Mesenchymal stem cell (in vitro differentiated cells and primary cell): ENCODE measurements around the gene C1R.

Experiments used
- DNase-seq: peaks from one replicate; pipeline ENCODE4 v3.0.0-alpha.2; 2013
- H2AFZ ChIP-seq: one replicate; pipeline ENCODE4 v1.6.1; 2013; ENCODE audit warnings: low read depth, mild to moderate bottlenecking, control low read depth, inconsistent platforms, low read length, moderate library complexity
- H2AK5ac ChIP-seq: 2 replicates; pipeline ENCODE4 v1.6.1; 2013; ENCODE audit warnings: low read length, moderate library complexity, mild to moderate bottlenecking, inconsistent platforms; ENCODE audit not compliant: severe bottlenecking
- H2BK120ac ChIP-seq: one replicate; pipeline ENCODE4 v1.6.1; 2013; ENCODE audit warnings: low read depth, mild to moderate bottlenecking, inconsistent platforms, low read length, moderate library complexity
- H2BK12ac ChIP-seq, 2 experiments: one replicate each; pipeline ENCODE4 v1.6.1; 2013; ENCODE audit warnings: inconsistent platforms in 2 of 2, low read length in 2 of 2, mild to moderate bottlenecking in 2 of 2, moderate library complexity in 2 of 2, control low read depth in 1 of 2
- H2BK15ac ChIP-seq: one replicate; pipeline ENCODE4 v1.6.1; 2013; ENCODE audit warnings: mild to moderate bottlenecking, low read depth, inconsistent platforms; ENCODE audit not compliant: poor library complexity, severe bottlenecking
- H2BK5ac ChIP-seq: 2 replicates; pipeline ENCODE4 v1.6.1; 2013; ENCODE audit warnings: low read depth, mild to moderate bottlenecking, low read length, control low read depth, inconsistent platforms; ENCODE audit not compliant: poor library complexity, severe bottlenecking
- H3K14ac ChIP-seq, 2 experiments: one replicate each; pipeline ENCODE4 v1.6.1; 2013; ENCODE audit warnings: inconsistent platforms in 2 of 2, low read length in 2 of 2, control low read depth in 1 of 2, mild to moderate bottlenecking in 1 of 2, moderate library complexity in 1 of 2
- H3K18ac ChIP-seq, 2 experiments: one replicate each; pipeline ENCODE4 v1.6.1; 2013; ENCODE audit warnings: inconsistent platforms in 2 of 2, low read length in 2 of 2, control low read depth in 1 of 2, low read depth in 1 of 2, mild to moderate bottlenecking in 1 of 2
- H3K23ac ChIP-seq, 2 experiments: one replicate each; pipeline ENCODE4 v1.6.1; 2013; ENCODE audit warnings: inconsistent platforms in 2 of 2, low read length in 2 of 2, mild to moderate bottlenecking in 2 of 2, moderate library complexity in 2 of 2, control low read depth in 1 of 2
- H3K27ac ChIP-seq: 2 replicates; pipeline ENCODE4 v1.5.1; 2013; ENCODE audit warnings: mild to moderate bottlenecking, moderate library complexity, low read length, control low read depth, inconsistent platforms; ENCODE audit not compliant: poor library complexity, severe bottlenecking
- H3K27me3 ChIP-seq, 2 experiments: 2 replicates each; pipeline versions ENCODE4 v1.6.1 to v1.7.0; 2013; ENCODE audit warnings: low read length in 2 of 2, mild to moderate bottlenecking in 2 of 2, moderate library complexity in 2 of 2, control low read depth in 1 of 2, inconsistent platforms in 1 of 2; ENCODE audit not compliant: control insufficient read depth in 1 of 2, insufficient read depth in 1 of 2
- H3K36me3 ChIP-seq, 2 experiments: 2 replicates each; pipeline versions ENCODE4 v1.6.1 to v1.7.0; 2013; ENCODE audit warnings: low read length in 2 of 2, control low read depth in 1 of 2, inconsistent platforms in 1 of 2, low read depth in 1 of 2, mild to moderate bottlenecking in 1 of 2; ENCODE audit not compliant: insufficient read depth in 2 of 2, control insufficient read depth in 1 of 2
- H3K4ac ChIP-seq, 2 experiments: one replicate each; pipeline ENCODE4 v1.6.1; 2013; ENCODE audit warnings: inconsistent platforms in 2 of 2, low read length in 2 of 2, mild to moderate bottlenecking in 2 of 2, moderate library complexity in 2 of 2, control low read depth in 1 of 2, low read depth in 1 of 2
- H3K4me1 ChIP-seq: 2 replicates; pipeline ENCODE4 v1.6.1; 2013; ENCODE audit warnings: low read depth, low read length, control low read depth; ENCODE audit not compliant: control insufficient read depth, insufficient read depth
- H3K4me2 ChIP-seq: 2 replicates; pipeline ENCODE4 v1.6.1; 2013; ENCODE audit warnings: low read length, mild to moderate bottlenecking, inconsistent platforms; ENCODE audit not compliant: poor library complexity, severe bottlenecking
- H3K4me3 ChIP-seq, 2 experiments: 2 replicates each; pipeline versions ENCODE4 v1.5.1 to v1.7.0; 2013; ENCODE audit warnings: low read length in 2 of 2, mild to moderate bottlenecking in 2 of 2, control low read depth in 1 of 2, low read depth in 1 of 2; ENCODE audit not compliant: insufficient read depth in 1 of 2
- H3K79me1 ChIP-seq: replicated peaks from 2 replicates; pipeline ENCODE4 v1.6.1; 2013; ENCODE audit warnings: mild to moderate bottlenecking, control low read depth, low read length, inconsistent platforms; ENCODE audit not compliant: poor library complexity, severe bottlenecking
- H3K9ac ChIP-seq: 2 replicates; pipeline ENCODE4 v1.7.0; 2013; ENCODE audit warnings: mild to moderate bottlenecking, low read length, moderate library complexity
- H3K9me3 ChIP-seq: 2 replicates; pipeline ENCODE4 v1.7.0; 2013; ENCODE audit warnings: mild to moderate bottlenecking, low read length; ENCODE audit not compliant: control insufficient read depth
- H4K8ac ChIP-seq: one replicate; pipeline ENCODE4 v1.6.1; 2013; ENCODE audit warnings: inconsistent platforms, mild to moderate bottlenecking, low read length, moderate library complexity
- H4K91ac ChIP-seq: one replicate; pipeline ENCODE4 v1.6.1; 2013; ENCODE audit warnings: mild to moderate bottlenecking, low read length, inconsistent platforms
- WGBS: methylation state at CpG from one replicate; pipeline ENCODE4 v1.1.7; 2013; ENCODE audit warnings: mixed read lengths; 5-methylcytosine and 5-hydroxymethylcytosine counted together

The C1R gene

GRCh38 chr12:7045913-7046312 is 46.3 kb downstream of the C1R start:
- H3K4me3 ChIP-seq = no peak overlapping the region
- no peak overlapping the region for H2BK5ac ChIP-seq
- no peak overlapping the region for H3K4ac ChIP-seq
- no peak for DNase-seq
- H2AK5ac ChIP-seq = no peak overlapping the region
- no peaks in the 10 kb centered on the region for H3K4me1 ChIP-seq
- WGBS = 90% methylated on average over 9 of the region's 9 CpGs
- H3K36me3 ChIP-seq = no peaks in the 10 kb centered on the region
- no peak overlapping the region for H3K18ac ChIP-seq
- no peak overlapping the region for H2AFZ ChIP-seq
- no peak overlapping the region for H3K4me2 ChIP-seq
- H3K9me3 ChIP-seq = no peaks in the 10 kb centered on the region
- H3K79me1 ChIP-seq = no peaks in the 10 kb centered on the region
- no peak overlapping the region for H4K8ac ChIP-seq
- H3K27me3 ChIP-seq = peaks cover 0 to 6% of the 10 kb centered on the region in 2 experiments
- H2BK12ac ChIP-seq = no peak overlapping the region
- H2BK15ac ChIP-seq = no peak overlapping the region
- no peak overlapping the region for H3K14ac ChIP-seq
- no peak overlapping the region for H3K9ac ChIP-seq
- H4K91ac ChIP-seq = no peak overlapping the region
- no peak overlapping the region for H3K23ac ChIP-seq
- H3K27ac ChIP-seq = no peak overlapping the region
- no peak overlapping the region for H2BK120ac ChIP-seq

- Histone ChIP-seq H2BK5ac (no peak overlapping the region), H4K91ac (no peak overlapping the region), H3K18ac (no peak overlapping the region), H4K8ac (no peak overlapping the region), H3K4me2 (no peak overlapping the region), H3K23ac (no peak overlapping the region), H3K9me3 (no peaks in the 10 kb centered on the region), H3K36me3 (no peaks in the 10 kb centered on the region), H2BK120ac (no peak overlapping the region), H2AK5ac (no peak overlapping the region), H3K27me3 (peaks cover 0 to 10% of the 10 kb centered on the region in 2 experiments), H2BK15ac (no peak overlapping the region), H3K27ac (no peak overlapping the region), H3K4me1 (no peaks in the 10 kb centered on the region), H2AFZ (no peak overlapping the region), H3K9ac (peak overlapping the region; percentile 37), H2BK12ac (no peak overlapping the region), H3K79me1 (no peaks in the 10 kb centered on the region), H3K14ac (no peak overlapping the region), H3K4ac (no peak overlapping the region), H3K4me3 (no peak overlapping the region)
- WGBS = 68% methylated on average over 3 of the region's 6 CpGs
- peak; percentile 49 for DNase-seq
Observed at GRCh38 chr12:7042842-7043241, 49.4 kb downstream of the C1R start.

GRCh38 chr12:7039403-7039802 is 52.8 kb downstream of the C1R start:
- Histone ChIP-seq H3K27ac (no peak overlapping the region), H3K79me1 (no peaks in the 10 kb centered on the region), H3K4ac (peak overlapping the region in 1 of 2 experiments; percentile 60), H3K23ac (no peak overlapping the region), H4K8ac (peak overlapping the region; percentile 85), H3K18ac (peak overlapping the region in 1 of 2 experiments; percentile 83), H2BK15ac (no peak overlapping the region), H3K27me3 (peaks cover 0 to 10% of the 10 kb centered on the region in 2 experiments), H2BK5ac (no peak overlapping the region), H4K91ac (peak overlapping the region; percentile 64), H3K4me1 (no peaks in the 10 kb centered on the region), H2BK12ac (peak overlapping the region in 1 of 2 experiments; percentile 2), H3K9me3 (no peaks in the 10 kb centered on the region), H3K9ac (no peak overlapping the region), H3K14ac (no peak overlapping the region), H3K4me2 (no peak overlapping the region), H2AFZ (peak overlapping the region; percentile 36), H2BK120ac (no peak overlapping the region), H2AK5ac (no peak overlapping the region), H3K4me3 (no peak overlapping the region), H3K36me3 (no peaks in the 10 kb centered on the region)
- DNase-seq = no peak
- 91% methylated on average over 10 of the region's 10 CpGs for WGBS

DNA sequence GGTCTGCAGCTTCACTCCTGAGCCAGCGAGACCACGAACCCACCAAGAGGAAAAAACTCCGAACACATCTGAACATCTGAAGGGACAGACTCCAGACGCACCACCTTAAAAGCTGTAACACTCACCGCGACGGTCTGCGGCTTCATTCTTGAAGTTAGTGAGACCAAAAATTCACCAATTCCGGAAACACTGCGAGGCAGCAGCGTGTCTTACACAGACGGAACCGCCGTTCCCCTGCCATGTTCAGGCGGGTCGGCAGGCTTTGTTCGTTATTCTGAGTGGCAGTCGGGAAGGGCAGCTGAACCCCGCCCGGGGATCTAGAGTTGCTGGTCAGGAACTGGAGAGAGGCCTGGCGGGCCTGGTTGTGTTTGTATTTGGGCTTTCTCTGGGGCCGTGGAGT is 53.7 kb downstream of the C1R start:
- no peak overlapping the region for H3K4ac ChIP-seq
- no peak for DNase-seq
- no peaks in the 10 kb centered on the region for H3K36me3 ChIP-seq
- no peak overlapping the region for H3K9ac ChIP-seq
- no peak overlapping the region for H2BK5ac ChIP-seq
- peaks cover 0 to 10% of the 10 kb centered on the region in 2 experiments for H3K27me3 ChIP-seq
- H3K4me1 ChIP-seq = no peaks in the 10 kb centered on the region
- no peak overlapping the region for H2BK12ac ChIP-seq
- no peaks in the 10 kb centered on the region for H3K79me1 ChIP-seq
- H2AFZ ChIP-seq = no peak overlapping the region
- H3K18ac ChIP-seq = no peak overlapping the region
- no peak overlapping the region for H3K4me2 ChIP-seq
- H4K91ac ChIP-seq = peak overlapping the region; percentile 82
- H3K9me3 ChIP-seq = no peaks in the 10 kb centered on the region
- no peak overlapping the region for H3K23ac ChIP-seq
- H2BK120ac ChIP-seq = no peak overlapping the region
- H3K27ac ChIP-seq = no peak overlapping the region
- 97% methylated on average over 22 of the region's 22 CpGs for WGBS
- H3K14ac ChIP-seq = no peak overlapping the region
- H2AK5ac ChIP-seq = no peak overlapping the region
- no peak overlapping the region for H3K4me3 ChIP-seq
- H4K8ac ChIP-seq = no peak overlapping the region
- H2BK15ac ChIP-seq = no peak overlapping the region
